Activated B cell treated with CpG ODN at 0.5 μM for 24 hours (primary cell): ENCODE results near the gene DAPK3. TPM values are rescaled to one million over a fixed set of nuclear protein-coding genes. Genes with fewer than 3 reads are reported as not detected.

ENCODE experiments used
- ATAC-seq: fragments of 200-7000 bp; cut with Tn5 transposase; one replicate; pipeline ENCODE4 v1.10.0; 2021; ENCODE audit warnings: low read depth, mild to moderate bottlenecking, moderate library complexity
- CTCF ChIA-PET: fragments of 350-600 bp; sonication (Branson Sonifier 250); formaldehyde crosslinking; loops from one replicate; lab custom pipeline; 2021; ENCODE audit warnings: antibody characterized with exemption; lab: Charles Lee
- POLR2A ChIA-PET: fragments of 350-600 bp; sonication (Branson Sonifier 250); formaldehyde crosslinking; loops from one replicate; lab custom pipeline; 2021; ENCODE audit warnings: antibody characterized with exemption; lab: Charles Lee
- DNase-seq: peaks from one replicate; pipeline ENCODE4 v3.0.0; 2022
- H3K27ac Mint-ChIP-seq: one replicate; pipeline ENCODE4 v1.8.0; 2020; ENCODE audit warnings: mixed read lengths
- H3K27me3 Mint-ChIP-seq: one replicate; pipeline ENCODE4 v1.8.0; 2021; ENCODE audit warnings: mixed read lengths
- H3K36me3 Mint-ChIP-seq: one replicate; pipeline ENCODE4 v1.8.0; 2021; ENCODE audit warnings: low read depth, mixed read lengths
- H3K4me1 Mint-ChIP-seq: one replicate; pipeline ENCODE4 v1.8.0; 2021; ENCODE audit warnings: mixed read lengths
- H3K4me3 Mint-ChIP-seq: one replicate; pipeline ENCODE4 v1.8.0; 2020; ENCODE audit warnings: mild to moderate bottlenecking, mixed read lengths
- H3K9me3 Mint-ChIP-seq: one replicate; pipeline ENCODE4 v1.8.0; 2020; ENCODE audit warnings: mixed read lengths
- CTCF ChIP-seq: fragments of 200-600 bp; IDR thresholded peaks from one replicate; pipeline ENCODE4 v1.8.0; 2022; ENCODE audit warnings: antibody characterized with exemption, mild to moderate bottlenecking
- intact Hi-C: fragments of 100-400 bp; cut with micrococcal nuclease; formaldehyde crosslinking; loops from one replicate; pipeline ENCODE4 v1.15.1; 2024
- total RNA-seq: library from RNA; stranded (reverse); gene quantifications from 2 replicates; pipeline ENCODE4 v1.2.3, GENCODE V29; 2022

The DAPK3 gene
- total RNA-seq, 1 donor from 2014 or later, result 42.2 TPM

GRCh38 chr19:3931041-3931440 lies 39.9 kb downstream of the DAPK3 start:
- intact Hi-C loops, result no loop called here
- H3K4me3 Mint-ChIP-seq, result no peak overlapping the region
- no peaks in the 10 kb centered on the region for H3K9me3 Mint-ChIP-seq
- H3K27ac Mint-ChIP-seq, result no peak overlapping the region
- POLR2A ChIA-PET, result interaction anchor here (0.6 kb wide), 1 partner anchor 64 kb away, joined by 4 read pairs; no protein-coding TSS in a partner anchor
- peaks cover 15% of the 10 kb centered on the region for H3K27me3 Mint-ChIP-seq
- DNase-seq (no peak), ATAC-seq (no peak)
- TF ChIP-seq CTCF, result no peak
- CTCF ChIA-PET, result no interaction called here
- no peaks in the 10 kb centered on the region for H3K36me3 Mint-ChIP-seq
- H3K4me1 Mint-ChIP-seq, result no peaks in the 10 kb centered on the region

GRCh38 chr19:3923912-3924311 lies 47.0 kb downstream of the DAPK3 start:
- Mint-ChIP-seq H3K9me3 (peaks cover 9% of the 10 kb centered on the region), H3K4me3 (no peak overlapping the region), H3K27me3 (peaks cover 4% of the 10 kb centered on the region), H3K4me1 (no peaks in the 10 kb centered on the region), H3K36me3 (no peaks in the 10 kb centered on the region), H3K27ac (no peak overlapping the region)
- ChIA-PET POLR2A (no interaction called here), CTCF (no interaction called here)
- intact Hi-C loops, result no loop called here
- TF ChIP-seq CTCF, result no peak
- DNase-seq (no peak), ATAC-seq (no peak)

- TF ChIP-seq CTCF, result no peak
- CTCF ChIA-PET, result no interaction called here
These were observed 47.7 kb downstream of the DAPK3 start for GRCh38 chr19:3923096-3923758.

DNA sequence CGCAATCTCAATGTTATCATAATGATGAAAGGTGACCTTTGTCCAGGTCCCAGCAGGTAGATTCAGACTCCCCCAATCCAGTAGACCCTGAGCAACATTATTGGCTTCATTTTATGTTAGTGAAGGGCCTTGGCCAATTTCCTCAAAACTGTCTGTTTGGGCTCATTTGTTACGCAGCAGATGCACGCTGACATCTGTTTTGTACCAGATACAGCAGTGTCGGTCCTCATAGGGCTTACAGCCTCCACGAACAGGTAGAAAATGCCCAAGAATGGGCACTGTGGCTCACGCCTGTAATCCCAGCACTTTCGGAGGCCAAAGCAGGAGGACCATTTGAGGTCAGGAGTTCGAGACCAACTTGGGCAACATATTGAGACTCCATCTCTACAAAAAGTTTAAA lies 51.1 kb downstream of the DAPK3 start:
- Mint-ChIP-seq H3K27me3 (peaks cover 9% of the 10 kb centered on the region), H3K9me3 (peaks cover 9% of the 10 kb centered on the region), H3K4me1 (peaks cover 4% of the 10 kb centered on the region), H3K4me3 (no peak overlapping the region), H3K36me3 (no peaks in the 10 kb centered on the region), H3K27ac (no peak overlapping the region)
- no peak for TF ChIP-seq CTCF
- DNase-seq (no peak), ATAC-seq (no peak)
- POLR2A ChIA-PET, result no interaction called here
- CTCF ChIA-PET, result no interaction called here
- intact Hi-C loops, result no loop called here

More at GRCh38 chr19:3923096-3923758, 47.7 kb downstream of the DAPK3 start:
- no peak overlapping the region for H3K4me3 Mint-ChIP-seq
- H3K36me3 Mint-ChIP-seq, result no peaks in the 10 kb centered on the region
- DNase-seq (no peak), ATAC-seq (no peak)
- no peak overlapping the region for H3K27ac Mint-ChIP-seq
- H3K4me1 Mint-ChIP-seq, result no peaks in the 10 kb centered on the region
- POLR2A ChIA-PET, result no interaction called here
- H3K9me3 Mint-ChIP-seq, result peaks cover 9% of the 10 kb centered on the region
- H3K27me3 Mint-ChIP-seq, result peaks cover 4% of the 10 kb centered on the region
- intact Hi-C loops, result no loop called here

DNA sequence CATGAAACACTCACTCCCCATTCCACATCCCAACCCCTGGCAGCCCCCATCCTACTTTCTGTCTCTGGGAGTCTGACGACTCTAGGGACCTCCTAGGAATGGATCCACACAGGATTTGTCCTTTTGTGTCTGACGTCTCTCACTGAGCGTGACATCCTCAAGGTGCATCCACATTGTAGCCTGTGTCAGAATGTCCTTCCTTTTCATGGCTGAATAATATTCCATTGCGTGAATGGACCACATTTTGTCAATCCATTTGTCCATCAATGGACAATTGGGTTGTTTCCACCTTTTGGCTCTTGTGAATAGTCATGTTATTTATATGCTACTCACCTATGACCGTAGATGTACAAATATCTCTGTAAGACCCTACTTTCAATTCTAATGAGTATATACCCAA lies 54.9 kb downstream of the DAPK3 start:
- ChIA-PET CTCF (no interaction called here), POLR2A (no interaction called here)
- no peaks in the 10 kb centered on the region for H3K36me3 Mint-ChIP-seq
- DNase-seq (no peak), ATAC-seq (no peak)
- H3K4me1 Mint-ChIP-seq, result peaks cover 4% of the 10 kb centered on the region
- H3K9me3 Mint-ChIP-seq, result peaks cover 4% of the 10 kb centered on the region
- no peak overlapping the region for H3K27ac Mint-ChIP-seq
- TF ChIP-seq CTCF, result no peak
- H3K27me3 Mint-ChIP-seq, result peaks cover 9% of the 10 kb centered on the region
- H3K4me3 Mint-ChIP-seq, result no peak overlapping the region
- intact Hi-C loops, result no loop called here
